GM12878 (cell line): ENCODE measurements around the gene ATP7B. TPM values are rescaled to one million over a fixed set of nuclear protein-coding genes. Genes with fewer than 3 reads are reported as not detected.

Experiments used
- ATAC-seq: fragments of 200-7000 bp; cut with Tn5 transposase; 3 replicates; pipeline ENCODE4 v1.9.1; 2020; ENCODE audit warnings: mild to moderate bottlenecking, moderate library complexity
- BruUV-seq: library from RNA; stranded (reverse); fragments of 400-500 nt; replicated peaks from 2 replicates; lab custom pipeline; 2021; lab: Mats Ljungman, UMichigan
- CTCF ChIA-PET: fragments of 300-600 bp; sonication (Branson Sonifier 250); formaldehyde crosslinking; extraction: SDS; loops from one replicate; lab custom pipeline; 2021; ENCODE audit warnings: inconsistent platforms; lab: Yijun Ruan, JAX
- POLR2A ChIA-PET: fragments of 350-600 bp; formaldehyde crosslinking; extraction: SDS; loops from one replicate; lab custom pipeline; 2021; ENCODE audit warnings: inconsistent platforms; lab: Charles Lee
- RAD21 ChIA-PET: fragments of 300-600 bp; sonication (Branson Sonifier 250); formaldehyde crosslinking; loops from one replicate; lab custom pipeline; 2023; ENCODE audit warnings: antibody characterized with exemption; ENCODE audit not compliant: unreplicated experiment; lab: Charles Lee
- SMC1A ChIA-PET: fragments of 300-600 bp; sonication (Branson Sonifier 250); formaldehyde crosslinking; loops from one replicate; lab custom pipeline; 2023; ENCODE audit not compliant: unreplicated experiment, uncharacterized antibody; lab: Charles Lee
- DNase-seq: peaks from one replicate; pipeline ENCODE4 v3.0.0-alpha.2; 2011; ENCODE audit warnings: low read depth, low spot score
- FAIRE-seq: peaks from 3 replicates; lab custom pipeline; 2011; peaks lifted over from hg19 to GRCh38; lab: Jason Lieb, UNC
- H2AFZ ChIP-seq: 2 replicates; pipeline ENCODE4 v1.6.0; 2011; ENCODE audit warnings: low read depth, low read length, control low read depth; ENCODE audit not compliant: control insufficient read depth
- H3K27ac ChIP-seq: 2 replicates; pipeline ENCODE4 v1.5.1; 2011; ENCODE audit warnings: control low read depth; ENCODE audit not compliant: control insufficient read depth, insufficient read depth
- H3K27me3 ChIP-seq, 2 experiments: replicated peaks in 1 of 2; 2 replicates each; pipeline versions ENCODE4 v1.6.0 to v1.6.1; 2011; ENCODE audit warnings: low read length in 1 of 2; ENCODE audit not compliant: control insufficient read depth in 2 of 2, insufficient read depth in 2 of 2
- H3K36me3 ChIP-seq, 2 experiments: 2 replicates each; pipeline ENCODE4 v1.5.1; 2011; ENCODE audit warnings: low read length in 1 of 2; ENCODE audit not compliant: control insufficient read depth in 2 of 2, insufficient read depth in 2 of 2
- H3K4me1 ChIP-seq: 2 replicates; pipeline ENCODE4 v1.6.1; 2011; ENCODE audit warnings: mild to moderate bottlenecking, low read length, moderate library complexity, mixed read lengths; ENCODE audit not compliant: control insufficient read depth, insufficient read depth
- H3K4me2 ChIP-seq: 2 replicates; pipeline ENCODE4 v1.6.0; 2011; ENCODE audit warnings: control low read depth; ENCODE audit not compliant: control insufficient read depth, insufficient read depth
- H3K4me3 ChIP-seq: fragments of 200-600 bp; sonication (generic); 2 replicates; pipeline ENCODE4 v1.5.1; 2016
- H3K79me2 ChIP-seq: 2 replicates; pipeline ENCODE4 v1.6.0; 2011; ENCODE audit warnings: low read length; ENCODE audit not compliant: control insufficient read depth, insufficient read depth
- H3K9ac ChIP-seq: 2 replicates; pipeline ENCODE4 v1.8.0; 2011; ENCODE audit warnings: low read length, control low read depth, mixed read lengths; ENCODE audit not compliant: control insufficient read depth, insufficient read depth
- H3K9me3 ChIP-seq: replicated peaks from 3 replicates; pipeline ENCODE4 v1.5.1; 2011; ENCODE audit warnings: mild to moderate bottlenecking, low read length; ENCODE audit not compliant: control insufficient read depth, insufficient read depth
- H4K20me1 ChIP-seq: 2 replicates; pipeline ENCODE4 v1.6.0; 2011; ENCODE audit not compliant: control insufficient read depth, insufficient read depth
- BRCA1 ChIP-seq: IDR thresholded peaks from 2 replicates; pipeline ENCODE4 v1.6.1; 2011; ENCODE audit warnings: low read depth, low read length, improper control_type of control experiment
- DPF2 ChIP-seq: fragments of 450-650 bp; IDR thresholded peaks from 2 replicates; pipeline ENCODE4 v1.6.1; 2017; ENCODE audit warnings: mild to moderate bottlenecking
- JUND ChIP-seq: IDR thresholded peaks from 2 replicates; pipeline ENCODE4 v1.6.1; 2012; ENCODE audit warnings: low read depth, mild to moderate bottlenecking, low read length, improper control_type of control experiment, moderate library complexity
- RAD21 ChIP-seq: IDR thresholded peaks from 2 replicates; pipeline ENCODE4 v1.6.1; 2011; ENCODE audit warnings: mild to moderate bottlenecking, low read depth, low read length, moderate library complexity; ENCODE audit not compliant: insufficient read depth
- RBBP5 ChIP-seq: fragments of 200-600 bp; sonication (generic); conservative IDR thresholded peaks from 2 replicates; pipeline ENCODE4 v1.6.1; 2016
- SP1 ChIP-seq: IDR thresholded peaks from one replicate; pipeline ENCODE4 v1.6.1; 2011; ENCODE audit warnings: low read depth, low read length
- WGBS: methylation state at CpG from one replicate; pipeline ENCODE4 v1.1.6; 2016; ENCODE audit warnings: low lambda C conversion rate; ENCODE audit not compliant: insufficient replicate concordance, insufficient coverage; ENCODE audit errors: missing lambda C conversion rate; 5-methylcytosine and 5-hydroxymethylcytosine counted together
- in situ Hi-C: fragments of 300-500 bp; cut with MboI; formaldehyde crosslinking; loops from 9 replicates; pipeline ENCODE4 v1.14.3; 2018; ENCODE audit warnings: mixed read lengths
- intact Hi-C: fragments of 100-400 bp; cut with micrococcal nuclease; formaldehyde crosslinking; loops from one replicate; pipeline ENCODE4 v1.14.2; 2022; ENCODE audit not compliant: unreplicated experiment
- polyA plus RNA-seq, 11 experiments: library from polyadenylated mRNA; depleted of rRNA in 4 of 11; unstranded in 6 of 11; stranded (reverse) in 5 of 11; fragments of >200 nt; fragmentation: Nextera tagmentation in 4 of 11; fragmentation: Illumina TruSeq in 1 of 11; extraction: Ambion mirVana in 4 of 11; extraction: Trizol in 1 of 11; gene quantifications; 1 replicate in 1 of 11; 2 replicates in 10 of 11; pipeline versions ENCODE4 v1.2.1 to v1.2.3, GENCODE V29; 2011 to 2016; ENCODE audit warnings: inconsistent platforms in 2 of 11, missing spikeins in 2 of 11, low read depth in 1 of 11
- total RNA-seq, 4 experiments: library from RNA; depleted of rRNA in 3 of 4; stranded (reverse); fragments of >200 nt in 3 of 4; fragmentation: Illumina TruSeq in 1 of 4; extraction: Trizol in 1 of 4; gene quantifications; 2 replicates each; pipeline versions ENCODE4 v1.2.1 to v1.2.3, GENCODE V29; 2013 to 2021

The ATP7B gene
- total and polyA plus RNA-seq, 10 of the 15 experiments (the other 5 are each of a cell fraction or from before 2014, with no cell fraction given), result under 0.01 to 1.1 (median 0.06) TPM; not detected in 2

DNA sequence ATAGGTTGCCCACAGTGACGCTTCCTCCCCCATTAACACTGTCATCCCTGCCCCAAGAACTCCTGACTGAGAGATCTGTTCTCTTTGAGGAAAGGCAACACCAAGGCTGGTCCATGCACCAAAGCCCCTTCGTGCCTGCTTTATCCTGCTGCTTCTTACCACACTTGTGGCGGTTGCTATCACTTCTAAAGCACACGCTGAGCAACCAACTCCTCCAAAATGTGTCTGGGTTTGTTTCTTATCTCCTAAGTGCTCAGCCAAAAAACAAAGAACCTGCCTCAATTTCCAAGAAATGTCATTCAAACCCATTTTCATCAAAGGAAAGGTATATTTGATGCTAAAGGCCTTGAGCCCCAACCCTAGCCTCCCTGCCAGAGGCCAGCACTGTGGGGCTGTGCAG, 14.6 kb downstream of the ATP7B start:
- Histone ChIP-seq H4K20me1 (no peaks in the 10 kb centered on the region), H2AFZ (no peak overlapping the region), H3K4me1 (no peaks in the 10 kb centered on the region), H3K36me3 (no peaks in the 10 kb centered on the region), H3K4me3 (no peak overlapping the region), H3K9ac (no peak overlapping the region), H3K27ac (no peak overlapping the region), H3K27me3 (peaks cover 3 to 11% of the 10 kb centered on the region in 2 experiments; a peak in 3 of 4 replicates), H3K79me2 (no peaks in the 10 kb centered on the region), H3K9me3 (no peaks in the 10 kb centered on the region), H3K4me2 (no peak overlapping the region)
- intact Hi-C loops (loop anchor here (5.0 kb wide), 1 partner anchor 99 kb away; no protein-coding TSS in a partner anchor), in situ Hi-C loops (no loop called here)
- ChIA-PET SMC1A (no interaction called here), CTCF (interaction anchor here (1.0 to 1.3 kb wide), 3 partner anchors 16 to 132 kb away, joined by 3 to 5 read pairs (median 3); partner anchors contain the start of gene NEK5), RAD21 (interaction anchor here (0.8 kb wide), 1 partner anchor 454 kb away, joined by 4 read pairs; no protein-coding TSS in a partner anchor), POLR2A (no interaction called here)
- TF ChIP-seq DPF2 (no peak), JUND (no peak), SP1 (no peak)
- DNase-seq (no peak), FAIRE-seq (no peak), ATAC-seq (no peak)
- BruUV-seq, result no TSS peak
- 27% methylated on average over 4 of the region's 4 CpGs for WGBS

GRCh38 chr13:51995677-51996551, 15.3 kb downstream of the ATP7B start:
- no peak overlapping the region for H3K9ac ChIP-seq
- no peak for DNase-seq
- H3K36me3 ChIP-seq, result no peaks in the 10 kb centered on the region
- H3K79me2 ChIP-seq, result no peaks in the 10 kb centered on the region
- no TSS peak for BruUV-seq
- H3K4me1 ChIP-seq, result no peaks in the 10 kb centered on the region
- H3K27me3 ChIP-seq, result peaks cover 3 to 11% of the 10 kb centered on the region in 2 experiments; a peak in 3 of 4 replicates
- SMC1A ChIA-PET, result interaction anchor here (0.5 kb wide), 1 partner anchor 12 kb away, joined by 3 read pairs; no protein-coding TSS in a partner anchor
- WGBS, result 18% methylated on average over 9 of the region's 9 CpGs
- no peak overlapping the region for H3K27ac ChIP-seq
- POLR2A ChIA-PET, result no interaction called here
- no peak overlapping the region for H2AFZ ChIP-seq
- in situ Hi-C loops, result no loop called here
- RAD21 ChIA-PET, result no interaction called here
- TF ChIP-seq RBBP5, result no peak
- no peak for TF ChIP-seq BRCA1
- no peak for TF ChIP-seq DPF2
- TF ChIP-seq RAD21, result no peak
- TF ChIP-seq, all 136 proteins: peak for 0
- intact Hi-C loops, result loop anchor here (5.0 kb wide), 1 partner anchor 99 kb away; no protein-coding TSS in a partner anchor
- H3K4me3 ChIP-seq, result no peak overlapping the region
- ATAC-seq (peak; percentile 21; the same call in 1 of the 3 replicates), FAIRE-seq (no peak)
- H3K9me3 ChIP-seq, result no peaks in the 10 kb centered on the region
- no peak overlapping the region for H3K4me2 ChIP-seq
- H4K20me1 ChIP-seq, result no peaks in the 10 kb centered on the region
- CTCF ChIA-PET, result interaction anchor here (1.3 kb wide), 1 partner anchor 15 kb away, joined by 3 read pairs; no protein-coding TSS in a partner anchor
